ENCODE data around the gene OR13A1.

- TF ChIP-seq CTCF (IDR thresholded peaks at IDR 0.05), result no peak
- TF ChIP-seq POLR2A (IDR thresholded peaks at IDR 0.05), result no peak
Observed at GRCh38 chr10:45286980-45287379, 28.4 kb downstream of the OR13A1 start.

Data from testis (tissue), 2 donors.